HPDE6-E6E7 (cell line): ENCODE data around the gene FOXK2.
"Not testable (repeated sequence)": the region's sequence is repeated elsewhere in the genome, so short reads cannot be mapped to it uniquely, and the experiment has no call there.

Experiments used
- DNase-seq: peaks from one replicate; pipeline ENCODE4 v3.0.0; 2011; ENCODE audit warnings: missing footprints; ENCODE audit errors: extremely low spot score

Gene FOXK2

DNA sequence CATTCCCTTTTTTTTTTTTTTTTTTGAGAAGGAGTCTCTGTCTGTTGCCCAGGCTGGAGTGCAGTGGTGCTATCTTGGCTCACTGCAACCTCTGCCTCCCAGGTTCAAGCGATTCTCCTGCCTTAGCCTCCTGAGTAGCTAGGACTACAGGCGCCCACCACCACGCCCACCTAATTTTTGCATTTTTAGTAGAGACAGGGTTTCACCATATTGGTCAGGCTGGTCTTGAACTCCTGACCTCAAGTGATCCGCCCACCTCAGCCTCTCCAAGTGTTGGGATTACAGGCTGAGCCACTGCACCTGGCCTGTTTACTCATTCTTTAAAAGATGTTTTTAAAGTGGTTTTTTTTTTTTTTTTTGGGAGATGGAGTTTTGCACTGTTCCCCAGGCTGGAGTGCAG, 44.2 kb downstream of the FOXK2 start:
- DNase-seq = not testable (repeated sequence)

DNA sequence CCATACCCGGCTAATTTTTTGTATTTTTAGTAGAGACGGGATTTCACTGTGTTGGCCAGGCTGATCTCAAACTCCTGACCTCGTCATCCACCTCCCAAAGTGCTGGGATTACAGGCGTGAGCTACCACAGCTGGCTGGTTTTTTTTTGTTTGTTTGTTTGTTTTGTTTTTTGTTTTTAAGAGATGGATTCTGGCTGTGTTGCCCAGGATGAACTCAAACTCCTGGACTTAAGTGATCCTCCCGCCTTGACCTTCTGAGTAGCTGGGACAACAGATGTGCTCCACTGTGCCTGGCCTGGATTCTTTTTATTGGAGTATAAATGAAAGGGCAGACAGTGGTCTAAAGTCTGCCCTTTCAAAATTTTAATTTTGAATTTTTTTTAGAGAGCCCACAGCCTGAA, 44.7 kb downstream of the FOXK2 start:
- no peak for DNase-seq

DNA sequence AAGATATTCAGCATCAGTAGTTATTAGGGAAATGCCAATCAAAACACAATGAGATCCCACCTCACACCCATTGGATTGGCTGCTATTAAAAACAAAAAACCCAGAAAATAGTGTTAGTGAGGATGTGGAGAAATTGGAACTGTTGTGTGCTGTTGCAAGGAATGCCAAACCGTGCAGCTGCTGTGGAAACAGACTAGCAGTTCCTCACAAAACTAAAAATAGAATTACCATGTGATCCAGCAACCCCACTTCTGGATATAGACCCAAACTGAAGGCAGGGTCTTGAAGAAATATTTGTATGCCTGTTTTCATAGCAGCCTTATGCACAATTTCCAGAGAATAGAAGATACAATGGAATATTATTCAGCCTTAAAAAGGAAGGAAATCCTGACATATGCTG, 46.0 kb downstream of the FOXK2 start:
- no peak for DNase-seq

DNA sequence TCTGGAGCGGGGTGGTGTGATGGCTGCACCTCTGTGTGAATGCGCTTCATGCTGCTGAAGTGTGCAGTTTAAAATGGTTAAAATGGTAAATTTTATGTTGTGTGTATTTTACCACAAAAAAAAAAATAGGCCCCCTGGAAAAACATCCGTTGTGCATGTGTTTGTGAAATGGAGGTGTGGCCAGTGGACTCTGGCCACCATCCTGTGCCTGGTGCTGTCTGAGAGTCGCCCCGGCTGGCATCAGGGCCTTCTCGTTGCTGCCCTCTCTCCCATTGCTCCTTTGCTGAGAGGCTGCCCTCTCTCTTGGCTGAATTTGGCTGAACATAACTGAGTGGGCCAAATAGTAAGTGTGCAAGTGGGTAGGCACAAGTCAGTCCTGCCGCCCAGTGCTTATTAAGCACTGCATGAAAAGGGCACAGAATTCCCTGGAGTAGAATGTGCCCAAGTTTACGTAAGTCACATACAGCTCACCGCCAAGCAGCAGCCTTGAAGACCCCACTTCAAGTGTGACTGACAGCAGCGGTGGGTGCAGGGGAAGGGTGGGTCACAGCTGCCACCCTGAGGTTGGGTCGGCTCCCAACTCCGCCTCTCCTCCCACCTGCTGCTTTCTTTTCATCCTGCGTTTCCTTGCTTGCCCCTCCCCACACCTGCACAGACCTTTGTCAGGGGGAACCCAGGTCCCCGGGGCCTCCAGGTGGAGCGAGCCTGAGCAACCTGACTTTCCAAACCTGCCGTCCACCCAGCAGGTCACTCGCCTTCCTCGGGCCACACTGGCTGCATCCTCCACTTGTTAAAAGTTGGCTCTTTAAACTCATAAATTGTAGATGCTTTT, 46.8 kb downstream of the FOXK2 start:
- no peak for DNase-seq

DNA sequence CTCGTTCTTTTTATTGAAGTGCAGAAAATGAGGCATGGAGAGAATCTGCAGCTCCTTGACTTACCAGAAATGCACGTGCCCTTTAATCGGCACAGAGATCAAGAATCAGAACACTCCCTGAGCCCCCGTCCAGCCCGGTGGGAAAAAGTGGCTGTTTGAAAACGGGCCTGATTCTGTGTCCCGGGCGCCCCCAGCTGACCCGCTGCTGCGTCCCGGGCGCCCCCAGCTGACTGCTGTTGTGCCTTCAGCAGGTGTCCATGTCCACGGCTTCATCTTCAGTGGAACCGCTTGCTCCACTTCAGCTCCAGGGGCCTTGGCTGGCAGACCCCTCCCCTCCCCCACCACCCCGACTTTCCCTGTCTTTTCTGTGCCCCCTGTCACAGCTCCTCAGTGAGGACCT, 47.8 kb downstream of the FOXK2 start:
- DNase-seq = no peak

- no peak for DNase-seq
Observed at GRCh38 chr17:82568997-82569393, 49.5 kb downstream of the FOXK2 start.

DNA sequence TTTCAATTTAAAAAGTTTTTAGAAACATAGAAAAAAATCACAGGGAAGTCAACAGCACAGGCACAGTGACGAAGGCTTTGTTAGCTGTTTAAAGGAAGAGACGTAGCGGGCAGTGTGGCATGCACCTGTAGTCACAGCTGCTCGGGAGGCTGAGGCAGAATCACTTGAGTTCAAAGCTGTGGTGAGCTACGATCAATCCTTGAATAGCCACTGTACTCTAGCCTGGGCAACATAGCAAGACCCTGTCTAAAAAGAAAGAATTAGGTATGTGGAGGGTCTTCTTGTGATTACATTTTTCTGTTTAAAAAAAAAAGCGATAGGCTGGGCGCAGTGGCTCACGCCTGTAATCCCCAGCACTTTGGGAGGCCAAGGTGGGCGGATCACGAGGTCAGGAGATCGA, 50.1 kb downstream of the FOXK2 start:
- DNase-seq = no peak

GRCh38 chr17:82570277-82570676, 50.7 kb downstream of the FOXK2 start:
- DNase-seq = no peak

DNA sequence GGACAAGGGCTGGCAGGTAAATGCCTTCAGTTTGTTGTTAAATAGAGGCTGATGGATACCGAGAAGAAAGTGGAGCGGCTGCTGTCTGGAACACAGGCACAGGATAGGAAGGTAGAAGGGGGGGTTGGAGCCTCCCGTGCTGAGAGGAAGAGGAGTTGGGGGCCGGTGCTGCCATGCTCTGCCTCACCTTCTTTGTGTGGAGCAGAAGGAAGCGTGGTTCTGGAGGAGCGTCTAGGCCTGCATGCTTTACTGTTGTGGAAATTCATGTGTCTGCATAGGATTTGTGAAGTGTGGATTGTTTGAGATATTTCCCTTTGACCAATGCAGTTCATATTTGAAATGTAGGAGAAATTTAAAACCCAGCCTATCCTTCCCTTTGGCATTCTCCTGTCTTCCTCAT, 52.3 kb downstream of the FOXK2 start:
- DNase-seq = no peak

GRCh38 chr17:82574041-82574440, 54.5 kb downstream of the FOXK2 start:
- no peak for DNase-seq

DNA sequence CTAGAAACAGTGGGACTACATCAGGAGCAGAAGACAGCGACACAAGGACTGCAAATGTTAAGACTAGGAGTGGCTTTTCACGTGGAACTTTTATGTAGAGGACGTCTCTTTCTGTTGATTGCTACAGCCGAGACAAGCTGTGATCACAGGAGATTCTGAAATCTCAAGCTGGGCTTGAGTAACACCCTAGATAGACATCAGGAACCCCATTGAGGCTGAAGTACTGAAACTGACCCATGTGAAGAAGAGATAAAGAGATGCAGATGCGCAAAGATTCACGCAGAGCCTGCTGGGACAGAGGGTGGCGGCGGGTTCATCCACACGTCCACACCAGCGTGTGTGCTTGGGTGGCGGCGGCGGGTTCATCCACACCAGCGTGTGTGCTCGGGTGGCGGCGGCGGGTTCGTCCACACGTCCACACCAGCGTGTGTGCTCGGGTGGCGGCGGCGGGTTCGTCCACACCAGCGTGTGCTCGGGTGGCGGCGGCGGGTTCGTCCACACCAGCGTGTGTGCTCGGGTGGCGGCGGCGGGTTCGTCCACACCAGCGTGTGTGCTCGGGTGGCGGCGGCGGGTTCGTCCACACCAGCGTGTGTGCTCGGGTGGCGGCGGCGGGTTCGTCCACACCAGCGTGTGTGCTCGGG, 56.2 kb downstream of the FOXK2 start:
- DNase-seq = not testable (repeated sequence)

DNA sequence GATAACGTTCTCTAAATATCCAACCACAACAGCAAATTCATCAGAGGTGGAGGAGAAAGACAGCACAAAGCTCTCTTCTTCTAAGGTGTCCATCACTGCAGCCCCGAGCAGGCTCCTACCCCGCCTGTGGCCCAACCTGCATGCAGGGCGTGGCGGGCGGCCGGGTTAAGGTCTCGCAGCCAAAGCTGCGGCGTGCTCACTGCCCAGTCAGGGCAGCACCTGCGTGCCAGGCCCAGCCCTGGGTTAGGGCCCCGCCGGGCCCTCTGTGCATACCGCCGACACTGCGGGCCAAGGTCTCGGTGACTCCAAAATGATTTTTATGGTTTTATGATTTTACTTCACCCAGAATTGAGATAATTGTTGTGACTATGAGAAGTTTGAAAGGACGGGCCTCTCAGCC, 57.8 kb downstream of the FOXK2 start:
- no peak for DNase-seq

DNA sequence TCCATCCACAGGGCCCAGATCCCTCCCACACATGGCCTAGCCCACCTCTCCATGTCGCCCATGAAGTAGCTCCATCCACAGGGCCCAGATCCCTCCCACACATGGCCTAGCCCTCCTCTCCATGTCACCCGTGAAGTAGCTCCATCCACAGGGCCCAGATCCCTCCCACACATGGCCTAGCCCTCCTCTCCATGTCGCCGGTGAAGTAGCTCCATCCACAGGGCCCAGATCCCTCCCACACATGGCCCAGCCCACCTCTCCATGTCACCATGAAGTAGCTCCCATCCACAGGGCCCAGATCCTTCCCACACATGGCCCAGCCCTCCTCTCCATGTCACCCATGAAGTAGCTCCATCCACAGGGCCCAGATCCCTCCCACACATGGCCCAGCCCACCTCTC, 60.4 kb downstream of the FOXK2 start:
- not testable (repeated sequence) for DNase-seq

- DNase-seq = no peak
Observed at GRCh38 chr17:82582213-82582612, 62.7 kb downstream of the FOXK2 start.

- DNase-seq = no peak
Observed at GRCh38 chr17:82582709-82583108, 63.2 kb downstream of the FOXK2 start.

- no peak for DNase-seq
Observed at GRCh38 chr17:82583720-82584234, 64.2 kb downstream of the FOXK2 start.

GRCh38 chr17:82585935-82586575, 66.5 kb downstream of the FOXK2 start:
- DNase-seq = not testable (repeated sequence)

- no peak for DNase-seq
Observed at GRCh38 chr17:82586576-82587233, 67.2 kb downstream of the FOXK2 start.

DNA sequence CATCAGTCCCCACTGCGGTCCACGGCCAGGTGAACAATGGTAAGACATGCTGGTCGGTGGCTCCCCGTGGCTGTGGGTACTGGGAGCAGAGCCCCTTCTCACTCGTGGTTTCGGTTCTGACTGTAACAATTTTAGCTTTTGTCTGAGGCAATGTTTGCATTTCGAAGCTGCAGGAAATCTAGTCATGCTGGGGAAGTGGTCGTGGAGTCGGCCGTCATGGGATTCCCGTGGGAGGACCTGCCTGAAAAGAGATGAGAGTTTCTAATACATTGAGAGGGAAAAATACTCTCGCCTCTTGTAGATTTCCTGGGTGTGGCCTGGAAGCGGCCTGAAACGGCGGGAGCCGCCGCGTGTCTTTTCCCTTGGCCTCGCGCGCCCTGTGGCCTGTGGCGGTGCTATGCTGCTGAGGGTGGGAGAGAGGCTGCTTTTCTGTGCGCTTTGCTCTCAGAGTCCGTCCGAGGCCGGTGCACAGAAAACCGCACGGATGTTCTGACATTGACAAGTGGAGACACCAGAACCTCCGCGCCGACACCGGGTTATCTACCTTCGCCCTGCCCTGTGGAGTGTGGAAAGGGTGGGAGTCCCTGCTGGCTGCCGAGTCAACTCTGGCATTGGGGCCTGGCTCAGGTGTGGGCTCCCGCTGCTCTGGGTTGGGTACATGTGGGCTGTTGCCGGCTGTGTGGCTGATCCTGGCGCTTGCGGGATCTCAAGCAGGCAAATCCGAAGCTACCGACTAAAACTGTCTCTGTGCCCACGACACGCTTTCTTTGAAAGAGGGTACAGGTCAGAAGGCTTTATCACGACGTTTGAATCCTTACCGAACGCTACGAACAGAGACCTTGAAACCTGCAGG, 67.9 kb downstream of the FOXK2 start:
- no peak for DNase-seq

DNA sequence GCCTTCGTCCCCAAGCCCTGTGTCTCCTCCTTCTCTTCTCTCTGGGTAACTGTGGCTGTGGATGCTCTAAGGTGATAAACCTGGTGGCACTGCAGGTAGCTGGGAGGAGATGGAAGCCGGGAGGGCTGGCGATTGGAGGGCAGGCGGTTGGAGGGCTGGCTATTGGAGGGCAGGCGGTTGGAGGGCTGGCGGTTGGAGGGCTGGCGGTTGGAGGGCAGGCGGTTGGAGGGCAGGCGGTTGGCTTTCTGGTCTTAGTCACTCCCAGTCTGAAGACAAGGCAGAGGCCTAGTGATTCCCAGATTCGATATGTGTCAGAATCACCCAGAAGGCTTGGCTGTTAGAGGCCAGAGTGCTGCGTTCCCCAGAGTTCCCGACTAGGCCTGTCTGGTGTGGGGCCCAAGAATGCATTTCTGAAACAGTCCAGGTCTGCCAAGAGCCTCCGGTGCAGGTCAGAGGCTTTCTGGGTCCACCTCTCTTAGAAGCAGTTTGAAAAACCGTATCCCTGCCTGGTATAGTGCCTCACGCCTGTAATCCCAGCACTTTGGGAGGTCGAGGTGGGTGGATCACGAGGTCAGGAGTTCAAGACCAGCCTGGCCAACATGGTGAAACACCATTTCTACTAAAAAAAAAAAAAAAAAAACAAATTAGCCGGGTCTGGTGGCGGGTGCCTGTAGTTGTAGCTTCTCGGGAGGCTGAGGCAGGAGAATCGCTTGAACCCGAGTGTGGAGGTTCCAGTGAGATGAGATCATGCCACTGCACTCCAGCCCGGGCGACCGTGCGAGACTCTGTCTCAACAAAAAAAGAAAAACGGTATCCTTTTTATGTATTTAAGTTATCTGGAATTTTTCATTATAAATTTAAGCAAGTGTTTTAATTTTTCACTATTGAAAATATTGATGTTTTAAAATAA, 69.0 kb downstream of the FOXK2 start:
- DNase-seq = no peak
